GM21737 (cell line): Measurements from ENCODE around the gene PLD5.
"Not testable (repeated sequence)": the region's sequence is repeated elsewhere in the genome, so short reads cannot be mapped to it uniquely, and the experiment has no call there.

Source experiments
- ATAC-seq: cut with Tn5 transposase; IDR thresholded peaks from one replicate; pipeline ENCODE4 v1.9.1; 2021; ENCODE audit warnings: mild to moderate bottlenecking, moderate library complexity; ENCODE audit not compliant: unreplicated experiment

Gene PLD5

DNA sequence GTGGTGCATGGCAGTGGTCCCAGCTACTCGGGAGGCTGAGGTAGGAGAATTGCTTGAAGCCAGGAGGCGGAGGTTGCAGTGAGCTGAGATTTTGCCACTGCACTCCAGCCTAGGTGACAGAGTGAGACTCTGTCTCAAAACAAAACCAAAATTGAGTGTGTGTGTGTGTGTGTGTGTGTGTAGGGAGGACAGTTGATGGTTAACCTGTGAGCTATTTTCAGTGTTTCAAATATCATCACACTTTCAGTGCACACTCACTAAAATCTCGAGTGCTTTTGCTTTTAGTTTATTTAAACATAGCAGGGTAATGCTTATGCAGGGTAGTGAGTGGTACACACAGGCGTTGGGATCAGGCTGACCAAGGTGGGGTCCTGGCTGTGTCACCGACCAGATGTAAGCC is 344.7 kb downstream of the PLD5 start:
- peak; percentile 93 for ATAC-seq

DNA sequence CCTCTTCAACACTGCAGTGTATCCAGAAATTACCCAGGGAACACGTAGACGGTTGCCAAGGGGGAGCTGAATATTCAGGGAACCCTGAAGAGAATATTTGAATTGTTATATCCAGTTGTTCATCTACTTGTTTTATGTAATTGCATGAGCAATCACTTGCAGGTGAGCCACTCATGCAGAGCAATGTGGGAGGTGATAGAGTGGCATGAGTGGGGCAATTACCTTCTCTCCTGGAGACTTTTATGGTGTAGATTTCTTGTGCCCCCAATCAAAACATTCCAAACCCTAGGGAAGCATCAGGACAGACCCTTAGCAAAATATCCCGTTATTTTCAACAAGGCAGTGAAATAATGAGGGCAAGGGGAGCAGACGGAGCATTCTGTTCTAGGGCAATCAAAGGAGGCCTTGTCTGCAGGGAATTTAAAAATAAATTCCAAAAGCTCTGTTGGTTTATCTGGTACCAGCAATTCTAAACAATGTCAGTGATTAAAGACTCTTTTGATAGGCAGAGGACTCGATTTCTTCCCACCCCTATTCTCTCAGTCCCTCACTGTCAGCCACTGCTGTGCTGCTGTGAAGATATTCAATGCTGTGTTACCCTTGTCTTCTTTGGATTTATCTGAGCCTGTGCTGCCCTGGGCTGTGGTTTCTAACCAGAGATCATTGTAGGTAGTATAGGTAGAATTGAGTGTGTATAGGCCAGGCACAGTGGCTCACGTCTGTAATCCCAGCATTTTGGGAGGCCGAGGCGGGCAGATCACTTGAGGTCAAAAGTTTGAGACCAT is 345.4 kb downstream of the PLD5 start:
- ATAC-seq: peak; percentile 8

GRCh38 chr1:242178436-242178835 is 346.1 kb downstream of the PLD5 start:
- ATAC-seq: no peak

GRCh38 chr1:242162140-242162539 is 362.4 kb downstream of the PLD5 start:
- no peak for ATAC-seq

- ATAC-seq: no peak
Observed at GRCh38 chr1:242147096-242147976, 377.2 kb downstream of the PLD5 start.

DNA sequence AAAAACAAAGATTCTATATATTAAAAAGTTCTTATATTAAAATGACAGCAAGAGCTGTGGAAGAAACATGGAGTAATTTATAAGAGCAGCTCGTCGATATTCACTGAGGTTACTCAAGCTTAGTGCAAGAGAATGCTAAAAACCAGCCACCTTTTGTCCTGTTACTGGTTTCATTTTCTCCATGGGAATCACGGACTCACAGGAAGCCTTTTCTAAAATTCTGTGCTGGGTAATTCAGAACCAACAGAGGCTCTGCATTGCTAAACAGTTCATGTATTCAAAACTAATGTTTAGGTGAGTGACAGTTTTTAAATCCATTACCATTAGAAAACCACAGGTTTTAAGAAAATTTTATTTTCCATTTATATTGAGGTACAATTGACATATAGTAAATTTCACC is 377.8 kb downstream of the PLD5 start:
- no peak for ATAC-seq

DNA sequence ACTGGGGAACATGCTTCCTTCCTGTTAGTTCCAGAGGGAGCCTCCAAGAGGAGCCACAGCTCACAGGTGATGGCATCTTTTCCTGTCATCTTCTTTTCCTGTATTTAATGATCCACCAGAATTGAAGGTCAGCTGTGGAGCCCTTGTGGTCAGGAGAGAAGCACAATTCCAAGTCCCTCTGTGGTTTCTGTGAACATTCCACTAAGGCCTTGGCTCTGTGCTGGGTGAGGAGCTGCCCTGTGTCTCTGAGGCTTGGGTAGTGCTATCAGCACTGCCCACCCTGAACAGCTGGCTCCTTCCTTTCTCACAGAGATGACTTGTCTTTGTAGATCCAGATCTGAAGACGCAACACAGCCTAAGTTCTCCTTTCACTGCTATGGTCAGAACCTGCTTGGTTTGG is 383.7 kb downstream of the PLD5 start:
- ATAC-seq: no peak

DNA sequence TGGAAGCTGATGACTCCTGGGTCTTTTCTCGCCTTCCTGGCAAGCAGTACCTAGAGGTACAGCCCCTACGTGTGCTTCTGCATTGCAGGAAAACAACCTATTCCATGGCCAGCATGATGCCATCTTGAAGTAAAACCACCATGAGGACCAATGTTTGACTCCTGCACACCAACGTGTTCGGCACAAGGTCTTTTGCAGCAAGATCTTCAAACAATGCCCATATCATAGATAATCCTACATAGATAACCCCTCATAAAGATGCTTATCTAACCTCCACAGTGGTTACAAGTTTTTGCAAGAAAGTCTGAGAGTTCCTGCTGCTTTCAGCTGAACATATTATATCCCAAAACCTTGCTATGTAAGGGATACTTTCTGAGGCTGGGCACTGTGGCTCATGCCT is 384.5 kb downstream of the PLD5 start:
- ATAC-seq: no peak

DNA sequence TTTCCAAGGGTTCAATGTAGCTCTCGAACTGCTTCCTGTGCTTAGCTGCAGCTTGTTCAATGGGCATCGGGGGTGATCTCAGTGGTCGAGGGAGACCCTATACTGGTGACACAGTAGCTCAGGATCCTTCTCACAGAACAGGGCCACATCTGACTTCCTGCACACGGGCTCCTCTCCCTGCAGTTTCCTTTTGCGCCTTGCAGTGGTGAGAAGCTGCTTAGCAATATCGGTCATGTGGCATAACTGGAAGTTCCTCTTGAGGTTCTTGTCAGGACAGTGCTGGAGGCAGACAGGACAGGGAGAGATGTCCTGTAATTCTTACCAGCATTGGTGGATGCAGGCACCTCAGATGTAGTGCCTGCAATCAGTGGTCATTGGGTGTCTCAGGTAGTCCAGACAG is 385.1 kb downstream of the PLD5 start:
- peak; percentile 80 for ATAC-seq

DNA sequence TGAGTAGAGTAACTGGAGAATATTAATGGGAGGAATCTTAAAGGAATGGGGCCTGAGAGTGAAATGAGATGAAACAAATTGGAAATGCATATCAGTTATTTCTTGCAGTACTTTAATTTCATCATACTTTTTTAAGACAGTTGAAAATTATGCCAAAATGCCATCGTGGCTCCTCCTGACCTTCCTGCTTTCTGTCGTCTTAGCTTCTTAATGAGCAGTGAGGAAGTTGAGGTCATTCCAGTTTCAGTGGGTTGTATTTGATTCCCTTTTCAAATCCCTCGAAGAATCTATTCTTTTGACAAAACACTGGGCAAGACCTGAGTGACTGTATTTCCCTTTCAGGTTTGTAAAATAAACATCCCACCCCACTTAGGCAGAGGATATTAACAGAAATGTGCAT is 390.7 kb downstream of the PLD5 start:
- ATAC-seq: no peak

DNA sequence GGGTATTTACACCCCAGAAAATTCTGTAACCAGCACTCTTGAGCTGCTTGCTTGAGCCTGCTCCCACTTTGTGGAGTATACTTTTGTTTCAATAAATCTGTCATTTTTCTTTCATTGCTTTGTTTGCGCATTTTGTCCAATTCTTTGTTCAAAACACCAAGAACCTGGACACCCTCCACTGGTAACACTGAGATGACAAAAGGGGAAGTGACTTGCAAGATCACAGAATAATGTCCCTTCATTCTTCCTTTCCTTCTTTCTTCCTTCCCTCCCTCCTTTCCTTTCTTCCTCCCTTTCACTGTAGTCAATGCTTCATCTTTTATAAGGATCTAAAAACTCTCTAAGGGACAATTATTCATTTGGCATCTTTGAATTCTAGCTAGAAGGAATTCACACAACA is 391.1 kb downstream of the PLD5 start:
- ATAC-seq: no peak

DNA sequence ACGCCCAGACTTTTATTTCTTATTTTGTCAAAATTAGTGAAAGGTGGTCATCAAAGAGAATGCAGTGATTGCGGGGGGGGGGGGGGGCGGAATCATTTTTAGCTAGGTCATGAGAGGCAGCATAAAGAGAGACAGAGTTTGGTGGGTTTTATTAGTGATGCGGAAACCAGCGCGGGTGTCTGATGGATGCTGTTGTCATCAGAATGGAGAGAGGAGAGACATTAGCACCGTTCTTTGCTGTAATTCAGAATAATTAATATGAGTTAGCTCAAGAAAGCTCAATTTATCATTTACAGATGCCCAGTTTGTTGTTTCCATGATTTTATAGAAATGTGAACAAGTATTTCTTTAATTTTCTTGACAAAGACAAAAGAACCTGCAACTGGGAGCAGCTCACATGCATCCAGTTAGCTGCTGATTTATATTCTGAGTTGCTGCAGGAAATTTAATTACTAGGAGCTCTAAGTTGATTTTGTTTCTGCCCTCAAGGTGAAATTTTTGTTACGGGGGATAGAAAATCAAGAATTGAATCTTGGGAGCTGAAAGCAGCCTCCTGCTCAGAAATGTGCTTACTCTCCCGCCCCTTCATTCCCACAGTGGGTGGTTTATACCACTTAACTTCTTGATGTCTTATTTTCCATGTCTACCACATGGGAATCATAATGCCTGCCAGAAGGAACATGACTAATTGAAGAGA is 392.2 kb downstream of the PLD5 start:
- ATAC-seq: no peak

- ATAC-seq: no peak
Observed at GRCh38 chr1:242128951-242129502, 395.5 kb downstream of the PLD5 start.

GRCh38 chr1:242120432-242120831 is 404.1 kb downstream of the PLD5 start:
- ATAC-seq: no peak

DNA sequence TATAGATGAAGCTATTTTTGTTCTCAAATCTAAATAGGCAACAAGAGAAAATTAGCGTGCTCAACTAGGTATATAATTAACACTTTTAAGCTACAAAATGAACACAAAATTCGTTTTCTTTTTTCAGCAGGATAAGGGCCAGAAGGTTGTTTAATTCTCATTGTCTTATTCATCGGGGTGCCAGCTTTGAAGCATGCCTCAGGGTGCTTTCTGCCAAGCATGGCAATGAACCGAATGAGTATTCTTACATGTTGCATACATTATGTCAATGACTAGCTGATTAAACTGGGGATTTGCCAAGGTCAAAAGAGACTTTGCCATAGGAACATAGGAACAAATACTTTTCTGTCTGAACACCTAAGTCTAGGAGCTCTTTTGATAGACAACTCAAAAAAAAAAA is 423.6 kb downstream of the PLD5 start:
- ATAC-seq: no peak

- not testable (repeated sequence) for ATAC-seq
Observed at GRCh38 chr1:242097283-242097682, 427.2 kb downstream of the PLD5 start.

DNA sequence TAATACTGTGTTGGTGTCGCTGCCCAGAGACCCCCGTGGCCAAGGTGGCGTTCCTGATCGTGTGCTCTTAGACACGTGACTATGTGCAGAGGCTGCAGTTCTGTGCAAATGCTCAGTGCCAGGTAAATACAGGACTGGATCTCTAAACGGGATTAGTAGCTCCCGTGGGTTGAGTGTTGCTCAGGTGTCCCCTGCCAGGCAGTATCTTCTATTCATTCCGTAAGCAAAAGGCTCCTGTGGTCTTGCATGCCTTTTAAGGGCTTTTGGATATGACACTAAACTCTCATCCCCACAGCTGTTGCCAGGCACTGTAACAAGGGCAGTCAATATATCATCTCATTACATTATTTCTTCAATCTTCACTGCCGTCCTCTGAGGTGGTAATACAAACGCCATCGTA is 431.4 kb downstream of the PLD5 start:
- no peak for ATAC-seq

DNA sequence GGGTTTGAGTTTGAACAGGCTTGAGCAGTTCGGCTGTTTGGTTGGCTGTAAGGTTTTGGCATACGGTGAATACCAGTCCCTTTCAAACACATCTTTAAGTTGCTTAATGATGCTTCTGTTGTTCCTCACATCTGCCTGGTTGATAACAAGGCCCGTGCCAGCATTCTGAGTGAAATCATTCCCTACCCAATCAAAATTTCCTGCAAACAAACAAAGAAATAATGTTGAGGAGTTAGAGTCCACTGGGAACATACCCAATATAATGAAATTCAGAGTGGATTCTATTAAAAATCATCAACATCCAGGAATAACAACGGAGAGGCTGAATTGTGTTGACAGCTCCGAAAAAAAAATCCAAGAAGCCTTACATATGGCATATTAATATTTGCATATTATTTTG is 434.6 kb downstream of the PLD5 start:
- no peak for ATAC-seq

DNA sequence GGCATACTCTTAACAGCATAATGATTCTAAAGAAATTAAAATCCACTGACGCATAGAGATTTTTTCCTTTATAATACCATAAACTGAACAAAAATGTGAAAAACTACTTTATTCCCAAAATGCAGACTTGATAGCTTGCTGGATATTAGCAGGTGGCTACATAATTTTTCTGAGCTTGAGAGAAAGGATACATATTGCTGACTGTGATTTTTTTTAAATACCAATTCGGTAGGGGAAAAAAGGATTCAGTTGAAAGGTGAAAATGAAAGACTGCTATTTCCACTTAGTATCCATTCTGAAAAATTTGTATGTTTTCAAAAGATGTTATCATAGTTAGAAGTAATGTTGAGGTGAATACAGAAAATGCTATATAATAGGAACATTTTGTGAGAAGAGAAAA is 435.6 kb downstream of the PLD5 start:
- no peak for ATAC-seq

GRCh38 chr1:242086706-242087105 is 437.8 kb downstream of the PLD5 start:
- ATAC-seq: no peak

DNA sequence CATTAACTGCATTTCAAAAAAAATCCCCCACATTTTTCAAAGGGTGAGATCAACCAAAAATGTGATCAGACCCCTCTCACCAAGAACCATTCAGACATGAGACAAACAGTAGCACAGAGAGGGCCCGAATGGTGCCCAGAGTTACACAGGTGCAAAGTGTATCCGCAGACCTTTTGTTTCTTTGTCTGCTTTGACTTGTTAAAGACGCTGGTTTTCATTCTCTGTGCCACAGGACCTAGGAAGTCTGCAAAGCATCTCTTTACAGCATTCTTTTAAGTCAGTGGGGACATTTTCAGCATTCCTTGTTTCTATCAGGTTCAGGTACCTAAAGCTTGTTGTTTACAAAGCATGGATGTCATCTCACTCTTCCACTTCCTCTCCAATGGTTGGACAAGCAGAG is 438.4 kb downstream of the PLD5 start:
- ATAC-seq: no peak
